Measurements from ENCODE around the gene DCC. TPM values are rescaled to one million over a fixed set of nuclear protein-coding genes. Genes with fewer than 3 reads are reported as not detected.
A peak's percentile ranks its signal among the peaks of the same experiment; 100 is the strongest.

DCC gene
- total RNA-seq, 1 experiment from 2014 or later = 0.72 TPM

GRCh38 chr18:53551868-53552426, 1212.0 kb downstream of the DCC start:
- peaks cover 12% of the 10 kb centered on the region for H3K4me1 Mint-ChIP-seq
- H3K4me3 Mint-ChIP-seq = no peak overlapping the region
- H3K27me3 Mint-ChIP-seq (ENCODE audit: low read depth) = no peaks in the 10 kb centered on the region
- peaks cover 15% of the 10 kb centered on the region for H3K9me3 Mint-ChIP-seq
- ChIA-PET POLR2A (no interaction called here), CTCF (no interaction called here)
- peaks cover 7% of the 10 kb centered on the region for H3K36me3 Mint-ChIP-seq
- TF ChIP-seq GABPB1 (CRISPR knock-in tag; IDR thresholded peaks at IDR 0.05) (no peak), EMX1 (CRISPR knock-in tag; IDR thresholded peaks at IDR 0.05) (no peak), AR (CRISPR knock-in tag; IDR thresholded peaks at IDR 0.05) (no peak), USF2 (CRISPR knock-in tag; IDR thresholded peaks at IDR 0.05) (no peak), FOXP1 (CRISPR knock-in tag; IDR thresholded peaks at IDR 0.05; ENCODE audit: borderline replicate concordance) (no peak), ZSCAN18 (CRISPR knock-in tag; IDR thresholded peaks at IDR 0.05) (no peak), ATF2 (CRISPR knock-in tag; IDR thresholded peaks at IDR 0.05; ENCODE audit: borderline replicate concordance, low read depth) (no peak), ZNF263 (CRISPR knock-in tag; IDR thresholded peaks at IDR 0.05; ENCODE audit: low read depth) (no peak), MXD4 (CRISPR knock-in tag; IDR thresholded peaks at IDR 0.05; ENCODE audit: borderline replicate concordance) (no peak), MAX (CRISPR knock-in tag; IDR thresholded peaks at IDR 0.05) (no peak), HMGA2 (CRISPR knock-in tag; IDR thresholded peaks at IDR 0.05) (no peak), CTCF (IDR thresholded peaks at IDR 0.05) (no peak)
- no peak overlapping the region for H3K27ac Mint-ChIP-seq
- DNase-seq (ENCODE audit: low spot score) (no peak), ATAC-seq (no peak)

- H3K27me3 Mint-ChIP-seq (ENCODE audit: low read depth) = no peaks in the 10 kb centered on the region
- ChIA-PET CTCF (interaction anchor here (0.9 to 1.0 kb wide), 2 partner anchors 134 to 567 kb away, joined by 3 to 4 read pairs; no protein-coding TSS in a partner anchor), POLR2A (no interaction called here)
- peaks cover 3% of the 10 kb centered on the region for H3K4me1 Mint-ChIP-seq
- DNase-seq (ENCODE audit: low spot score) = no peak
- TF ChIP-seq ZNF317 (CRISPR knock-in tag; IDR thresholded peaks at IDR 0.05; ENCODE audit: borderline replicate concordance, low read depth) (no peak), ZNF423 (CRISPR knock-in tag; IDR thresholded peaks at IDR 0.05) (no peak), ZNF396 (CRISPR knock-in tag; IDR thresholded peaks at IDR 0.05; ENCODE audit: borderline replicate concordance) (no peak), FOXJ3 (CRISPR knock-in tag; IDR thresholded peaks at IDR 0.05; ENCODE audit: borderline replicate concordance) (no peak), TEAD1 (CRISPR knock-in tag; IDR thresholded peaks at IDR 0.05) (no peak), ATF2 (CRISPR knock-in tag; IDR thresholded peaks at IDR 0.05; ENCODE audit: borderline replicate concordance, low read depth) (no peak), CREM (CRISPR knock-in tag; IDR thresholded peaks at IDR 0.05) (no peak), ZNF425 (CRISPR knock-in tag; conservative IDR thresholded peaks at IDR 0.05) (no peak), MYBL2 (CRISPR knock-in tag; IDR thresholded peaks at IDR 0.05) (no peak), NR1H2 (CRISPR knock-in tag; IDR thresholded peaks at IDR 0.05) (no peak)
- no peak overlapping the region for H3K27ac Mint-ChIP-seq
- peaks cover 15% of the 10 kb centered on the region for H3K9me3 Mint-ChIP-seq
- peak; percentile 72 for ATAC-seq
- H3K36me3 Mint-ChIP-seq = peaks cover 7% of the 10 kb centered on the region
- H3K4me3 Mint-ChIP-seq = no peak overlapping the region
Measured at GRCh38 chr18:53553030-53553429, 1213.0 kb downstream of the DCC start.
